Neural cell (in vitro differentiated cells): Measurements from ENCODE around the gene SLC29A1.

Source experiments
- CTCF ChIP-seq: fragments of 450-650 bp; IDR thresholded peaks from 2 replicates; pipeline ENCODE4 v1.5.1; 2014; ENCODE audit warnings: antibody characterized with exemption, mild to moderate bottlenecking, moderate library complexity; ENCODE audit not compliant: poor library complexity, severe bottlenecking
- EP300 ChIP-seq: fragments of 450-650 bp; conservative IDR thresholded peaks from 2 replicates; pipeline ENCODE4 v1.6.1; 2014; ENCODE audit warnings: antibody characterized with exemption, mild to moderate bottlenecking, moderate library complexity; ENCODE audit not compliant: poor library complexity, severe bottlenecking
- EZH2 ChIP-seq: fragments of 200-600, 300-800 bp; shearing (Covaris generic), sonication (generic); IDR thresholded peaks from 2 replicates; pipeline ENCODE4 v1.6.1; 2014; ENCODE audit warnings: antibody characterized with exemption, low read length, borderline replicate concordance, mild to moderate bottlenecking; ENCODE audit not compliant: insufficient read depth, poor library complexity, severe bottlenecking
- POLR2AphosphoS5 ChIP-seq: IDR thresholded peaks from 2 replicates; pipeline ENCODE4 v1.6.1; 2012
- SMC3 ChIP-seq: fragments of 450-650 bp; conservative IDR thresholded peaks from 2 replicates; pipeline ENCODE4 v1.6.1; 2014; ENCODE audit warnings: antibody characterized with exemption, mild to moderate bottlenecking, moderate library complexity; ENCODE audit not compliant: poor library complexity
- TAF1 ChIP-seq: IDR thresholded peaks from 2 replicates; pipeline ENCODE4 v1.6.1; 2012; ENCODE audit warnings: low read depth
- TF ChIP-seq, protein P1 (sequence below): IDR thresholded peaks from 2 replicates; pipeline ENCODE4 v1.6.1; 2012; ENCODE audit warnings: borderline replicate concordance

DNA sequence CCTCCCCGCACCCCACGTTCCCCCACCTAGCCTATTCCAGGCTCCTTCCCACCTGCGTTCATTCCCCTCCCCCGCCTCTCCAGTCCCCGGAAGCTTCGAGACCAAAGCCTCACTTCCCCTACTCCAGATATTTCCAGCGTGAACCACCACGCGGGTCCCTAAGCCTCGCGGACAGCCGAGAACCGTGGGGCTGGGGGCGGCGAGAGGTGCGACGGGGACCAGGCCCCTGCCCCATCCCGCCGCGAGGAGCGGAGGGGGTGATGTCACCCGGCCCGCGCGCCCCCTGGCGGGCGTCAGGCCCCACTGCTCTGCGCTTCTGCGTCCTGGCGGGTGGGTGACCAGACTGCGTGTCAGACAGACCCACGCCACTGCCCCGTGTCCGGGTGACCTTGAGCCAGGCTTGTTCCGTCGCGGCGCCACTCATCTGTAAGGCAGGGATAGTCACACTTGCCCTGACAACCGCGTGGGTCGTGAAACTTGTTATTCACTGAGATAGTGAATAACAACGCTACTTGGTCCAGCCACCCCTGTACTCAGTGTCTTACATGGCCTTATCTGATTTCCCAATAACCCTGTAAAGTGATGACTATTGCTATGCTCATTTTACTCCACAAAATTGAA is 14.5 kb downstream of the SLC29A1 start:
- TF ChIP-seq CTCF (peak; percentile 98), EP300 (peak; percentile 22), SMC3 (peak; percentile 92), TAF1 (no peak), POLR2AphosphoS5 (peak; percentile 50), EZH2 (no peak)
- TF ChIP-seq, protein P1, sequence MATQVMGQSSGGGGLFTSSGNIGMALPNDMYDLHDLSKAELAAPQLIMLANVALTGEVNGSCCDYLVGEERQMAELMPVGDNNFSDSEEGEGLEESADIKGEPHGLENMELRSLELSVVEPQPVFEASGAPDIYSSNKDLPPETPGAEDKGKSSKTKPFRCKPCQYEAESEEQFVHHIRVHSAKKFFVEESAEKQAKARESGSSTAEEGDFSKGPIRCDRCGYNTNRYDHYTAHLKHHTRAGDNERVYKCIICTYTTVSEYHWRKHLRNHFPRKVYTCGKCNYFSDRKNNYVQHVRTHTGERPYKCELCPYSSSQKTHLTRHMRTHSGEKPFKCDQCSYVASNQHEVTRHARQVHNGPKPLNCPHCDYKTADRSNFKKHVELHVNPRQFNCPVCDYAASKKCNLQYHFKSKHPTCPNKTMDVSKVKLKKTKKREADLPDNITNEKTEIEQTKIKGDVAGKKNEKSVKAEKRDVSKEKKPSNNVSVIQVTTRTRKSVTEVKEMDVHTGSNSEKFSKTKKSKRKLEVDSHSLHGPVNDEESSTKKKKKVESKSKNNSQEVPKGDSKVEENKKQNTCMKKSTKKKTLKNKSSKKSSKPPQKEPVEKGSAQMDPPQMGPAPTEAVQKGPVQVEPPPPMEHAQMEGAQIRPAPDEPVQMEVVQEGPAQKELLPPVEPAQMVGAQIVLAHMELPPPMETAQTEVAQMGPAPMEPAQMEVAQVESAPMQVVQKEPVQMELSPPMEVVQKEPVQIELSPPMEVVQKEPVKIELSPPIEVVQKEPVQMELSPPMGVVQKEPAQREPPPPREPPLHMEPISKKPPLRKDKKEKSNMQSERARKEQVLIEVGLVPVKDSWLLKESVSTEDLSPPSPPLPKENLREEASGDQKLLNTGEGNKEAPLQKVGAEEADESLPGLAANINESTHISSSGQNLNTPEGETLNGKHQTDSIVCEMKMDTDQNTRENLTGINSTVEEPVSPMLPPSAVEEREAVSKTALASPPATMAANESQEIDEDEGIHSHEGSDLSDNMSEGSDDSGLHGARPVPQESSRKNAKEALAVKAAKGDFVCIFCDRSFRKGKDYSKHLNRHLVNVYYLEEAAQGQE, result no peak
